Panc1 (cell line): ENCODE data around the gene ANGPTL4. TPM values are rescaled to one million over a fixed set of nuclear protein-coding genes. Genes with fewer than 3 reads are reported as not detected.

Experiments
- ATAC-seq: fragments of 200-7000 bp; cut with Tn5 transposase; 2 replicates; pipeline ENCODE4 v1.9.1; 2020; ENCODE audit warnings: mild to moderate bottlenecking, moderate library complexity
- BruUV-seq: library from RNA; stranded (reverse); fragments of 400-500 nt; replicated peaks from 2 replicates; lab custom pipeline; 2021; lab: Mats Ljungman, UMichigan
- CTCF ChIA-PET: fragments of 300-600 bp; sonication (Branson Sonifier 250); formaldehyde crosslinking; loops from one replicate; lab custom pipeline; 2022; ENCODE audit warnings: antibody characterized with exemption; lab: Charles Lee
- POLR2A ChIA-PET: fragments of 300-600 bp; sonication (Branson Sonifier 250); formaldehyde crosslinking; loops from one replicate; lab custom pipeline; 2022; ENCODE audit warnings: antibody characterized with exemption; lab: Charles Lee
- DNase-seq: peaks from one replicate; pipeline ENCODE4 v3.0.0-alpha.2; 2010; ENCODE audit warnings: low read depth, low spot score
- H3K27ac ChIP-seq: 2 replicates; pipeline ENCODE4 v1.5.1; 2011; ENCODE audit warnings: mild to moderate bottlenecking, low read length, inconsistent platforms
- H3K27me3 ChIP-seq: fragments of 200-500 bp; sonication (Bioruptor generic); 2 replicates; pipeline ENCODE4 v1.6.0; 2014; ENCODE audit warnings: low read length, inconsistent platforms; ENCODE audit not compliant: control insufficient read depth, insufficient read depth
- H3K36me3 ChIP-seq: fragments of 200-500 bp; sonication (Bioruptor generic); 2 replicates; pipeline ENCODE4 v1.5.1; 2014; ENCODE audit warnings: inconsistent platforms, mild to moderate bottlenecking, low read length, moderate library complexity; ENCODE audit not compliant: control insufficient read depth, insufficient read depth
- H3K4me1 ChIP-seq: 2 replicates; pipeline ENCODE4 v1.5.1; 2011; ENCODE audit warnings: inconsistent platforms, mild to moderate bottlenecking, low read length, moderate library complexity; ENCODE audit not compliant: control insufficient read depth, insufficient read depth
- H3K4me3 ChIP-seq, 2 experiments: 2 replicates each; pipeline ENCODE4 v1.5.1; 2011 to 2012; ENCODE audit warnings: low read depth in 2 of 2, low read length in 2 of 2, mild to moderate bottlenecking in 2 of 2, inconsistent platforms in 1 of 2, moderate library complexity in 1 of 2
- H3K9me3 ChIP-seq: fragments of 200-500 bp; sonication (Bioruptor generic); 2 replicates; pipeline ENCODE4 v1.5.1; 2014; ENCODE audit warnings: low read depth, mild to moderate bottlenecking, inconsistent platforms, low read length, moderate library complexity; ENCODE audit not compliant: control insufficient read depth, insufficient read depth
- CTCF ChIP-seq: fragments of 450-650 bp; IDR thresholded peaks from 2 replicates; pipeline ENCODE4 v1.5.1; 2017; ENCODE audit warnings: mild to moderate bottlenecking
- POLR2AphosphoS5 ChIP-seq: IDR thresholded peaks from 2 replicates; pipeline ENCODE4 v1.6.1; 2012; ENCODE audit warnings: mild to moderate bottlenecking, low read depth, low read length, moderate library complexity
- SIN3A ChIP-seq: IDR thresholded peaks from 2 replicates; pipeline ENCODE4 v1.6.1; 2012; ENCODE audit warnings: low read depth, mild to moderate bottlenecking, low read length, moderate library complexity, borderline replicate concordance; ENCODE audit not compliant: insufficient read depth
- TCF7L2 ChIP-seq: IDR thresholded peaks from 2 replicates; pipeline ENCODE4 v1.6.1; 2011; ENCODE audit warnings: mild to moderate bottlenecking, low read depth, low read length, inconsistent platforms
- in situ Hi-C: cut with HindIII; loops from 2 replicates; pipeline ENCODE4 v1.10.0; 2016; ENCODE audit warnings: low sequenced_read_pairs, low pct_unique_long_range_greater_than_20kb
- intact Hi-C: fragments of 100-400 bp; cut with micrococcal nuclease; formaldehyde crosslinking; loops from one replicate; pipeline ENCODE4 v1.10.0; 2022; ENCODE audit not compliant: unreplicated experiment
- total RNA-seq: library from RNA; stranded (reverse); gene quantifications from one replicate; pipeline ENCODE4 v1.2.1, GENCODE V29; 2021; ENCODE audit not compliant: unreplicated experiment
- TF ChIP-seq, protein P1 (sequence below), 2 experiments: IDR thresholded peaks; 2 replicates each; pipeline ENCODE4 v1.6.1; 2011 to 2012; ENCODE audit warnings: low read depth in 2 of 2, control low read depth in 1 of 2, low read length in 1 of 2, mild to moderate bottlenecking in 1 of 2, moderate library complexity in 1 of 2; ENCODE audit not compliant: insufficient read depth in 1 of 2

ANGPTL4 gene
- total RNA-seq, 1 experiment from 2014 or later = 46.6 TPM

DNA sequence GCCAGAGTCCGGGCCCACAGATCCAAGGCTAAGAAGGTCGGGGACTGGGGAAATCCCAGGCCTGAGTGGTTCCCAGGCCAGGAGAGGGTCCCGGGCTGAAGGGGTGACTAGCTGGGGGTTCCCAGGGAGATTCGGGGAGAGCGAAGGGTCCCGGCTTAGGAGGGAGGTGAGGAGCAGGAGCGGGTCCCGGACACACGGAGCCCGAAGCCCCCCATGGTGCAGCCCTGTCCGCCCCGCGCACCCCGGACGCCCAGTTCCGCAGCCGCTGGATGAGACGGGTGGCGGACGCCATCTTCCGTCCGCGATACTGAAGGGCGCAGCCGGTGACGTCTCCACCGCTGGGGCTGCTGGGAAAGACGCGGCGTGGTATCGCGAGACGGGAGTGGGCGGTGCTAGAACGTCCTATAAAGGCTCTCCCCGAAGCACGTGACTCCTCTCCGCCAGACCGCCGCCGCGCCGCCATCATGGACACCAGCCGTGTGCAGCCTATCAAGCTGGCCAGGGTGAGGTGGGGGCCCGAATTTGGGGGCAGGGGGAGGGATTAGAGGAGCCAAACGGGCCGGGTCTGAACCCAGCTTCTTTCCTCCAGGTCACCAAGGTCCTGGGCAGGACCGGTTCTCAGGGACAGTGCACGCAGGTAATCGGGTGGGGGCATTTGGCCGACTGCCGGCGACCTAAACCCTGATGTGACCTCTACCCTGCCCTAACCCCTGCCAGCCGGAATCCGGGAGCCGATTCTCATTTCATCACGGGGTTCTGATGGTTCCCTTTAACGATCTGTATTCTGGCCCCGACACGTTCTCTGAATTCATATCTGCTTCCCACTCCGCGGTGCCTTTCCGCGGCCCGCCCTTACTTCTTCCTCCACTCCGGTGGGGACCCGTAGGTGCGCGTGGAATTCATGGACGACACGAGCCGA, 42.6 kb upstream of the ANGPTL4 start, which contains the start of the genes NDUFA7 and RPS28:
Gene NDUFA7 (minus strand): TSS at position 309 of the 919 bp plus-strand sequence. CDS start 17 bp downstream, at position 292.
Gene RPS28 (plus strand): TSS at position 430 of the 919 bp plus-strand sequence. CDS start 35 bp downstream, at position 465.
- 0 out of 2 replicates have a peak, but pooled peaks have one; percentile 64 for TF ChIP-seq SIN3A
- TF ChIP-seq, protein P1, sequence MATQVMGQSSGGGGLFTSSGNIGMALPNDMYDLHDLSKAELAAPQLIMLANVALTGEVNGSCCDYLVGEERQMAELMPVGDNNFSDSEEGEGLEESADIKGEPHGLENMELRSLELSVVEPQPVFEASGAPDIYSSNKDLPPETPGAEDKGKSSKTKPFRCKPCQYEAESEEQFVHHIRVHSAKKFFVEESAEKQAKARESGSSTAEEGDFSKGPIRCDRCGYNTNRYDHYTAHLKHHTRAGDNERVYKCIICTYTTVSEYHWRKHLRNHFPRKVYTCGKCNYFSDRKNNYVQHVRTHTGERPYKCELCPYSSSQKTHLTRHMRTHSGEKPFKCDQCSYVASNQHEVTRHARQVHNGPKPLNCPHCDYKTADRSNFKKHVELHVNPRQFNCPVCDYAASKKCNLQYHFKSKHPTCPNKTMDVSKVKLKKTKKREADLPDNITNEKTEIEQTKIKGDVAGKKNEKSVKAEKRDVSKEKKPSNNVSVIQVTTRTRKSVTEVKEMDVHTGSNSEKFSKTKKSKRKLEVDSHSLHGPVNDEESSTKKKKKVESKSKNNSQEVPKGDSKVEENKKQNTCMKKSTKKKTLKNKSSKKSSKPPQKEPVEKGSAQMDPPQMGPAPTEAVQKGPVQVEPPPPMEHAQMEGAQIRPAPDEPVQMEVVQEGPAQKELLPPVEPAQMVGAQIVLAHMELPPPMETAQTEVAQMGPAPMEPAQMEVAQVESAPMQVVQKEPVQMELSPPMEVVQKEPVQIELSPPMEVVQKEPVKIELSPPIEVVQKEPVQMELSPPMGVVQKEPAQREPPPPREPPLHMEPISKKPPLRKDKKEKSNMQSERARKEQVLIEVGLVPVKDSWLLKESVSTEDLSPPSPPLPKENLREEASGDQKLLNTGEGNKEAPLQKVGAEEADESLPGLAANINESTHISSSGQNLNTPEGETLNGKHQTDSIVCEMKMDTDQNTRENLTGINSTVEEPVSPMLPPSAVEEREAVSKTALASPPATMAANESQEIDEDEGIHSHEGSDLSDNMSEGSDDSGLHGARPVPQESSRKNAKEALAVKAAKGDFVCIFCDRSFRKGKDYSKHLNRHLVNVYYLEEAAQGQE (IDR thresholded peaks at IDR 0.05; ENCODE audit: insufficient read depth in 1 of 2, low read depth in 2 of 2, low read length in 1 of 2) = peak in 1 of 2 experiments; percentile 39; a peak in 1 of 4 replicates
- no peak; the same call in 1 of the 2 replicates for TF ChIP-seq CTCF
- TF ChIP-seq TCF7L2 = no peak
- TF ChIP-seq POLR2AphosphoS5 = peak; percentile 97
- DNase-seq (peak; percentile 64), ATAC-seq (peak; percentile 93)
- in situ Hi-C loops (no loop called here), intact Hi-C loops (no loop called here)
- H3K9me3 ChIP-seq = no peaks in the 10 kb centered on the region
- H3K4me3 ChIP-seq = peak within 1 kb of the TSS; percentile 92 to 98
- BruUV-seq = TSS peak; percentile 98
- CTCF ChIA-PET = no interaction called here
- H3K27ac ChIP-seq = peak within 1 kb of the TSS; percentile 94
- H3K36me3 ChIP-seq = peaks cover 8% of the 10 kb centered on the region
- peaks cover 14% of the 10 kb centered on the region for H3K4me1 ChIP-seq
- POLR2A ChIA-PET = no interaction called here
- H3K27me3 ChIP-seq = no peaks in the 10 kb centered on the region

DNA sequence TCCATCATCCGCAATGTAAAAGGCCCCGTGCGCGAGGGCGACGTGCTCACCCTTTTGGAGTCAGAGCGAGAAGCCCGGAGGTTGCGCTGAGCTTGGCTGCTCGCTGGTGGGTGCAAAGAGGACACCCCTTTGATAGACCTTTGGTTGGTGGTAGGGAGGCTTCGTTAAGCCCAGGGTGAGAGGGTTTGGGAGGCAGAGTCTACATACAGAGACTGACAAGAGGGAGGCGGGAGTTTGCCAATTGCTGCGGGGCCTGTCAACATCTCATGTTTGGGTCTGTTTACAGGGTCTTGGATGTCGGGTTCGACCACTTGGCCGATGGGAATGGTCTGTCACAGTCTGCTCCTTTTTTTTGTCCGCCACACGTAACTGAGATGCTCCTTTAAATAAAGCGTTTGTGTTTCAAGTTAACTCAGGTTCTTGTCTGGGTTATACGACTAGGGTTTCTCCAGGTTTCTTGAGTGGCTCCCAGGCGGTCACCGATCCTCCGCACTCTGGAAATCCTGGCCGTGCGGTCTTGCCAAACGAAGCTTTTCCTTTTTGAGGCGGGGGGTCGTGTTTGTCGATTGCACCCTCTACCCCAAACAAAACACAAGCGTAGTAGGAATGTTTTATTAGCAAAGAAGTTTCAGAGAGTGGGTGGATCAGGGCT, 41.8 kb upstream of the ANGPTL4 start:
- ChIA-PET CTCF (interaction anchor here (0.6 kb wide), 1 partner anchor 19 kb away, joined by 8 read pairs; no protein-coding TSS in a partner anchor), POLR2A (no interaction called here)
- in situ Hi-C loops = no loop called here
- Histone ChIP-seq H3K4me1 (peaks cover 14% of the 10 kb centered on the region), H3K9me3 (no peaks in the 10 kb centered on the region), H3K27me3 (no peaks in the 10 kb centered on the region), H3K4me3 (peak overlapping the region; percentile 92 to 98), H3K27ac (peak overlapping the region; percentile 91), H3K36me3 (peaks cover 8% of the 10 kb centered on the region)
- intact Hi-C loops = no loop called here
- no peak for TF ChIP-seq TCF7L2
- no peak for TF ChIP-seq SIN3A
- no peak for TF ChIP-seq POLR2AphosphoS5
- TF ChIP-seq, protein P1 (IDR thresholded peaks at IDR 0.05; ENCODE audit: insufficient read depth in 1 of 2, low read depth in 2 of 2, low read length in 1 of 2) = no peak
- no peak for TF ChIP-seq CTCF
- BruUV-seq = no TSS peak
- ATAC-seq (no peak), DNase-seq (no peak)
